Peyer's patch (tissue), 4 donors: ENCODE data around the gene PCDHB16.
"Not testable (repeated sequence)": the region's sequence is repeated elsewhere in the genome, so short reads cannot be mapped to it uniquely, and the experiment has no call there.

Experiments
- POLR2A ChIP-seq, 2 donors: fragments of 450-650 bp; IDR thresholded peaks; one replicate each; pipeline ENCODE4 v1.5.1; 2017; ENCODE audit warnings: antibody characterized with exemption in 2 of 2, mild to moderate bottlenecking in 2 of 2, moderate library complexity in 2 of 2
- TF ChIP-seq, protein P1 (sequence below), 6 experiments: fragments of 450-650 bp in 4 of 6; fragments of 200-600 bp in 2 of 6; sonication (generic) in 1 of 6; IDR thresholded peaks; one replicate each; pipeline ENCODE4 v1.5.1; 2017 to 2019; ENCODE audit warnings: antibody characterized with exemption in 6 of 6, mild to moderate bottlenecking in 3 of 6, moderate library complexity in 1 of 6

DNA sequence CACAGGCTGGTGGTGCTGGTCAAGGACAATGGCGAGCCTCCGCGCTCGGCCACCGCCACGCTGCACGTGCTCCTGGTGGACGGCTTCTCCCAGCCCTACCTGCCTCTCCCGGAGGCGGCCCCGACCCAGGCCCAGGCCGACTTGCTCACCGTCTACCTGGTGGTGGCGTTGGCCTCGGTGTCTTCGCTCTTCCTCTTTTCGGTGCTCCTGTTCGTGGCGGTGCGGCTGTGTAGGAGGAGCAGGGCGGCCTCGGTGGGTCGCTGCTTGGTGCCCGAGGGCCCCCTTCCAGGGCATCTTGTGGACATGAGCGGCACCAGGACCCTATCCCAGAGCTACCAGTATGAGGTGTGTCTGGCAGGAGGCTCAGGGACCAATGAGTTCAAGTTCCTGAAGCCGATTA is 33.8 kb downstream of the PCDHB16 start:
- TF ChIP-seq POLR2A (IDR thresholded peaks at IDR 0.05), result not testable (repeated sequence)
- TF ChIP-seq, protein P1, sequence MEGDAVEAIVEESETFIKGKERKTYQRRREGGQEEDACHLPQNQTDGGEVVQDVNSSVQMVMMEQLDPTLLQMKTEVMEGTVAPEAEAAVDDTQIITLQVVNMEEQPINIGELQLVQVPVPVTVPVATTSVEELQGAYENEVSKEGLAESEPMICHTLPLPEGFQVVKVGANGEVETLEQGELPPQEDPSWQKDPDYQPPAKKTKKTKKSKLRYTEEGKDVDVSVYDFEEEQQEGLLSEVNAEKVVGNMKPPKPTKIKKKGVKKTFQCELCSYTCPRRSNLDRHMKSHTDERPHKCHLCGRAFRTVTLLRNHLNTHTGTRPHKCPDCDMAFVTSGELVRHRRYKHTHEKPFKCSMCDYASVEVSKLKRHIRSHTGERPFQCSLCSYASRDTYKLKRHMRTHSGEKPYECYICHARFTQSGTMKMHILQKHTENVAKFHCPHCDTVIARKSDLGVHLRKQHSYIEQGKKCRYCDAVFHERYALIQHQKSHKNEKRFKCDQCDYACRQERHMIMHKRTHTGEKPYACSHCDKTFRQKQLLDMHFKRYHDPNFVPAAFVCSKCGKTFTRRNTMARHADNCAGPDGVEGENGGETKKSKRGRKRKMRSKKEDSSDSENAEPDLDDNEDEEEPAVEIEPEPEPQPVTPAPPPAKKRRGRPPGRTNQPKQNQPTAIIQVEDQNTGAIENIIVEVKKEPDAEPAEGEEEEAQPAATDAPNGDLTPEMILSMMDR (IDR thresholded peaks at IDR 0.05), result not testable (repeated sequence)
